Endothelial cell of hepatic sinusoid (primary cell): ENCODE measurements around the gene DCP1B.

Experiments used
- in situ Hi-C: cut with HindIII; loops from 2 replicates; pipeline ENCODE4 v1.10.0; 2017; ENCODE audit warnings: low sequenced_read_pairs

DCP1B gene

DNA sequence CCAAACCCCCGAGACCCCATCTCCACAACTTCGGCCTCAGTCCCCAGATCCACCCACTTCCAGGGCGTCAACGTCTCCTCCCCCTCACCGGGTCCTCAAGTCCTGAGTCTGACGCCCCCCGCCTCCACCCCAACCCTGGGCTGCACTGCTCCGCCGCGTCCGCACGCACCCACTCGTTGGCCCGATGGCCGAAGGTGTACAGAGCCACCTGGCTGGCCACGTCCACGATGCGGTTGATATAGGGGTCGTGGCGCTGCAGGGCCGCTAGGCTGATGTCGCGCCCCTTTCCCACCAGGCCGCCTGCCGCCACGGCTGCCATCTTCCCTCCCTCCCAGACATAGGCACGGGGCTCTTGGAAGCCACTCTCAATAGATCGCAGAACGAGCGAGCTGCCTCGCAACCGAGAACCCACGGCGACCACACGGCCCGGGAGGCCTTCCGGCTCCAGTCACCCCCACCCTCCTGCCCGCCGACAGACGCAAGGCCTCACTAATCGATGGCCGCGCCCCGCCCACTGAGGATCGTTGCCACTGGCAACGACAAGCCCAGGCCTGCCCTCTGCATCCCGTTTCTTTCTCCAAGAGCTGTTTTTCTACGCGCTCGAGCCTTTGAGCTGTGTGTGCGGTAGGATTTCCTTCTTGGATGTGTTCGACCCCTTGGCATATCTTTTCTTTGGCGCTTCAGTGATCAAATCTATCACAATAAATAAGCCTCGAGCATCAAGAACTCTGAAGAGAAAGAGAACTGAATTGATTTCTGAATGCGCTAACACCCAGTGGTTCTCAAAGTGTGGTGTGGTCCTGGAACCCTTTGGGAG is at the start of gene DCP1B:
TSS of gene DCP1B (minus strand) at position 345 of the 817 bp plus-strand sequence. CDS start at position 319, 26 bp downstream.
- in situ Hi-C loops = no loop called here

DNA sequence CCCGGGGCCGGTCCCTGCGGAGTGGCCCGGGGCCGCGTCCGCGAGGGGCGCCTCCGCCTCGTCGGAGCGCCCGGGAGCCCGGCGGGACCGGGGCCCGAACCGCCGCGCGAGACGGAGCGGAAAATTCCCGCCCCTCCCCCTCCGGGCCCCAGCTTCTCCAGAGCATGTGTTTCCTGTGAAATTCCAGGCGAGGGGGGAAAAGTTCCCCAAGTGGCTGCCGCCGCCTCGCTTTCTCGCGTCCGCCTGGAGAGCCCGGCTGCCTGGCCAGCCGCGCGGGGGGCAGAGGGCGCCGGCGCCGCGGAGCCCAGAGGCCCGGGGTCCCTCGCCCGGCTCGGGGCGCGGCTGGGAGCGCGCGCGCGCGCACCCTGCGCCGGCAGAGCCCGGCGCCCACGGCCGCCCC is 49.4 kb upstream of the DCP1B start:
- in situ Hi-C loops = no loop called here

- in situ Hi-C loops = no loop called here
Observed at GRCh38 chr12:2052826-2053678, 48.8 kb upstream of the DCP1B start, which contains the start of gene CACNA1C. TSS of gene CACNA1C (plus strand) at chr12:2052987. CDS start at chr12:2053563, 576 bp downstream.

- in situ Hi-C loops = no loop called here
Observed at GRCh38 chr12:2051700-2052621, 47.7 kb upstream of the DCP1B start.

DNA sequence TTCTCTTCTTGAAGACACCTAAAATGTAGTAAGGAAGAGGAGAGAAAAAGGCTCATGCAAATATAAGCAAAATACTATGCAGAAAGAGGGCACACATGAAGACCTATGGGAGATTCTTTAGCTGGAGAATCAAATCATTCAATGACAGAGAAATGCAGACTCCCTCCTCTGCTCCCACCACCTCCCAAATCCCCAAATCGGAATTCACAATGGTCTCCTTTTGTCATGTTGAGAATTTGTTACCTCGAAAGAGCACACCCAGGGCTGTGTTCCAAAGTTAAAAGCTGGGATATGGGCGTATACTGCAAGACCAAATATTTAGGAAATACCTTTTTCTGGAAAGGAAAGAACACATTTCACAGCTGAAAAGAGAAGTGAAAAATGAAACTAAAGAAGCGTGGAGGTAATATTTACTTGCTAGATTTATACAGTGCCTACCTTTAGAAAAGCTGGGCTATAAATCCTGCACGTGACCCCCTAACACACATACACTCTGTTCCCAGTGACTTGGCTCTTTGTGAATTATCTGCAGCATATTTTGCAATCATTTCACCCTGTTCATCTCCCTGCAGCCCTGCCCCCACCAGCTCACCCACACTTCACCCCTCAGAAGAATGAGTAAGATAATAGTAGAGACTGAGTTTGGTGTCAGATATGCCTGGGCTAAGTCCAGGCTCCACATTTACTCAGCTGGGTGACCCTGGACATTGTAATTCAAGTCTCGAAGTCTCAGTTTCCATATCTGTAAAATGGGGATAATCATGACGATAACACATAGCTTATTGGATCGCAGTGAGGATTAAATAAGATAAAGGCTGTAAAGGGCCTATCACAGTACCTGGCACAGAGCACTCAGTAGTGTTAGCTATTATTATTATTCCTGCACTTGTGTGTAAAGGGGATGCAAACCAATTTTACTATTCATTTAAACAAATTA is 45.6 kb upstream of the DCP1B start:
- in situ Hi-C loops = no loop called here

DNA sequence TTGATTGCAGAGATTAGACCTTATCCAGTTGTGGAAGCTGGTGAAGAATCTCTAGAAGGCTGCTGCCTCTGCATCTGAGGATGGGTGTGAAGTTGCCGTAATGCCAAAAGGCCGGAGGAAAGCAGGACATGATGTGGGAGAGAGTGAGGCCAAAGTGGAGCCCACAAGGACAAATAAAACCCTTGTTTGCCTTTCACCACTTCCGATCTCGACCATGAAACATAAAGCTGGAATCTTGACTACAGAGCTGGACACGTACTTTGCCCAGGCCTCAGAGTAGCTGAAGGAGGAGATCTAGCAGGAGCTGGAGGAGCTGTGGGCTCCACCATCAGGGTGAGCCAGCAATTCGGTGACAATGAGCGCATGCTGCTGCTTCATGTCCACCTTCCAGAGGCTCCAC is 43.5 kb upstream of the DCP1B start:
- in situ Hi-C loops = no loop called here

GRCh38 chr12:2046957-2047356 is 42.7 kb upstream of the DCP1B start:
- in situ Hi-C loops = no loop called here

GRCh38 chr12:2044165-2044564 is 39.9 kb upstream of the DCP1B start:
- in situ Hi-C loops = no loop called here

- in situ Hi-C loops = no loop called here
Observed at GRCh38 chr12:2043054-2043453, 38.8 kb upstream of the DCP1B start.

GRCh38 chr12:2039034-2039433 is 34.8 kb upstream of the DCP1B start:
- in situ Hi-C loops = no loop called here

GRCh38 chr12:2035431-2036055 is 31.3 kb upstream of the DCP1B start:
- in situ Hi-C loops = no loop called here

DNA sequence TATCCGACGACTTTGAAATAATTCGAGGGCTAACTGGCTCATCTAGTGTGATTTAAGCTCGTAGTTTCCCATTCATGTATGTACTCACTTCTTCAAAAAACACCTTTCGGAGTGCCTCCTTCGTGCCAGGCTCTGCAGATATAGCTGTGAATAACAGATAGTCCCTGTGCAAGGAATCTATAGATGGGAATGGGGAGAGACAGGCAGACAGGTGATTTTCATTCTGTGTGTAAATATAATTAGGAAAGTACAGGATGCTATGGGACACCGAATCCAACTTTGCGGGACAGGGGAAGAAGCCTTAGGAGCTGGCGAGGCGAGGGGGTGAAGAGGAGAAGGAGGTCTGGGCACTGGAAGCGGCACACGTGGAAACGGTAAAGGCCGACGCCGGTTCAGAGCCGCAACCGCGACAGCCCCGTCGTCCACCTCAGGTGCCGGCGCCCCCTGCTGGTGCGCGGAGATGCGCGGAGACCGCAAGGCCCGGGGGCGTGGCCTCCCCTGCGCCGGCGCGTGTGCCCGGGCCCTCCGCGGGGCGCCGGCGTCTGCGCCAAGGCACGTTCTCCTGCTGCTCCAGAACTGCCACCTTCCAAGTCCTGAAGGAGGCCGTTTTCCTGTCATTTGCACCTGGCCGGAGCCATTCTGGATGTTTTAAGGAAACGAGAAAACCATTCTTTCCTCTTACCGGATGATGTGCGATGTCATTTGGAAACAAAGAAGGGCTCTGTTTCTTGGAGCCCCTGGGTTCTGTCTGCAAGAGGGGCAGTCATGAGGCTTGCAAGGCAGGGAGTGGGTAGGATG is 30.6 kb upstream of the DCP1B start:
- in situ Hi-C loops = no loop called here

- in situ Hi-C loops = no loop called here
Observed at GRCh38 chr12:2032506-2032905, 28.2 kb upstream of the DCP1B start.

DNA sequence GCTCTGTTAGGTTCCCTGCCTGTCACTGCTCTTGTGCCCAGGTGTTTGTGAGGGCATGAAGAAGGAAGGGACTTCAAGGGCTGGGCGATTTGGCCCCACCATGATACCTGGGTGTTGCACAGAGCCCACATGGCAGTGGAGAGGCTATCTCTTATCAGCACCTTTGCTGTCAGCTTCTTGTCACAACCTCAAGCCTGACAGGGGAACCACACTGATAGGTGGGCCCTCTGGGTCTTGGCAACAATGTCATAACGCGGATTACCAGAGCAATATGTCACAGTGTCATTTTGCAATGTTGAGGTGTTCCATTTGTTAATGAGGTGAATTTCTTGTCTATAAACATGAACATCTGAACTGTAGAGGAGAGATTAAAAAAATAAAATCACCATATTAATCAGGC is 25.6 kb upstream of the DCP1B start:
- in situ Hi-C loops = loop anchor here (5.0 kb wide), 1 partner anchor 53 kb away; no protein-coding TSS in a partner anchor

GRCh38 chr12:2027351-2027750 is 23.1 kb upstream of the DCP1B start:
- in situ Hi-C loops = loop anchor here (5.0 kb wide), 1 partner anchor 50 kb away; no protein-coding TSS in a partner anchor

DNA sequence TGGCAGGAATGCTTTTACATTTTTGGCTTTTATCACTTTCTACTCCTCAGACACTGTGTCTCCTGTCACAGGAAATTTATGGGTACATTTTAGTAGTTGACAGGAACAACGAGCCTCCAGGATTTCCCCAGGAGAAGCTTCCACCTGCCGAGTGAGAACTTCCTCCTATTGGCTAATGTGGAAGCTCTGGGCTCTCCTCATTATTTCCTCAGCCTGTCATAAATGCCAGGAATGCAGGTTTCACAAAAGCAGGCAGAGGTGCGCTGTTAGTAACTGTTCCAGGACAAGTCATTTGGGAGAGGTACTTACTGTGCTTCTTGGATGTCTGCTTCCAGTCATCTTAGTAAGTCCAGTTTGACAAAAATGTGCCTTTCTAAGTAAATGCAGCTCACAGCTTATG is 19.1 kb upstream of the DCP1B start:
- in situ Hi-C loops = no loop called here

GRCh38 chr12:2020511-2020910 is 16.3 kb upstream of the DCP1B start:
- in situ Hi-C loops = no loop called here

- in situ Hi-C loops = no loop called here
Observed at GRCh38 chr12:2019126-2019525, 14.9 kb upstream of the DCP1B start.
